ENCODE results near the gene ECM2.

The ECM2 gene

DNA sequence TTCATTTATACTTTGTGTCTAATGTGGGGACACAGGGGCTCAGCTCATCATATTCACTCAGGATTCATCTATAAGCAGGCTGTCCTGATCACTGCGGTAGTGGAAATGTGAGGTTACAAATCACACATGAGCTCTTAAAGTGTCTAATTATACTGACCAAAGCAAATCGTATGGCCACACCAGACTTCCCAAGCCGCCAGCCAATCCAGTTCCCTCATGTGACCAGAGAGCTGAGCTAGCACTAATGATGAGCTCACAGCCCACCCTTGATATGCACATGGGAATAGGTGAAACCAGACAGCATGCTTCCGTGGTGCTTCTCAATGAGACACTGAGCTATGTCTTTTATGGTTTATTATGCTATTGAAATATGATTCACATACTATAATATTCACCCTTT lies 17.6 kb downstream of the ECM2 start:
- H3K36me3 Mint-ChIP-seq (ENCODE audit: low read depth) = no peaks in the 10 kb centered on the region
- H3K4me1 Mint-ChIP-seq (ENCODE audit: low read depth) = no peaks in the 10 kb centered on the region
- H3K9me3 Mint-ChIP-seq = no peaks in the 10 kb centered on the region
- no peak overlapping the region for H3K4me3 Mint-ChIP-seq
- H3K27me3 Mint-ChIP-seq (ENCODE audit: low read depth) = no peaks in the 10 kb centered on the region
- H3K27ac Mint-ChIP-seq = no peak overlapping the region
- no peak for DNase-seq (ENCODE audit: low spot score)

DNA sequence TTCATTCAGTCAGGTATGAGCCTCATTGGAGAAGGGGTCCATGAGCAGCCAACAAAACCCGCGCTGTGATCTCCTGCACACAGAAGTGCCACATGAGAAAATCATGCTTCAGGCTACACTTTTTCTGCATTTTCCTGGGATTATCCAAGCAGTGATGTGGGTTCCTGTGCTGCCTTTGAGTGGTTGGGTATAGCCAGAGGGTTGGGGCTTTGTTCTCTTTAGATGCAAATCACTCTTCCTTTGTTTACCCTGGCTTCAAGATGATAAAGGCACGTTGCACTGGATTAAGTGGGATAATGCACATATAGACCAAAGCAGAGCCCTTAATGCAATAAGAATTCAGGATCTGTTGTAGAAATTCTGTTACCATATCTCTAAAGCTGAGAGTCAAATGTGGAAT lies 18.7 kb downstream of the ECM2 start:
- H3K4me3 Mint-ChIP-seq = no peak overlapping the region
- H3K9me3 Mint-ChIP-seq = no peaks in the 10 kb centered on the region
- H3K27me3 Mint-ChIP-seq (ENCODE audit: low read depth) = no peaks in the 10 kb centered on the region
- no peak overlapping the region for H3K27ac Mint-ChIP-seq
- DNase-seq (ENCODE audit: low spot score) = no peak
- H3K36me3 Mint-ChIP-seq (ENCODE audit: low read depth) = no peaks in the 10 kb centered on the region
- H3K4me1 Mint-ChIP-seq (ENCODE audit: low read depth) = no peaks in the 10 kb centered on the region

DNA sequence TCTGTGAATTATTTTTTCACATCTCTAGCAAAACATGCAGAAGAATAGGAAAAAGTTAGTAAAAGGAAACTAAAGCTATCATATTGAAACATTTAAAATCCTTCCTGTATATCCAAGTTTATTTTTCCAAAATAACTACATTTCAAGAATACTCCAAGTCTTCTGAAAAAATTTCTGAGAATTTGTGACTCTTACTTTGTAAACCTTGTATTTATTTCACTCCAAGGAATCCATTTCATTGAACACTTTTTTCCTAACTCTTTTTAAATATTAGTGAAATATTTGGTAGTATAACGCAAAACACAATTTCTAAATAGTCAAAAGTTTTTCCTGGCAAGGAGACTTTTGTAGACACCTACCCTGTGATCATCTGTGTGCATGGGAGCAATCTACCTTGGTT lies 19.3 kb downstream of the ECM2 start:
- Mint-ChIP-seq H3K27ac (no peak overlapping the region), H3K36me3 (ENCODE audit: low read depth) (no peaks in the 10 kb centered on the region), H3K4me1 (ENCODE audit: low read depth) (no peaks in the 10 kb centered on the region), H3K4me3 (no peak overlapping the region), H3K9me3 (no peaks in the 10 kb centered on the region), H3K27me3 (ENCODE audit: low read depth) (no peaks in the 10 kb centered on the region)
- no peak for DNase-seq (ENCODE audit: low spot score)

DNA sequence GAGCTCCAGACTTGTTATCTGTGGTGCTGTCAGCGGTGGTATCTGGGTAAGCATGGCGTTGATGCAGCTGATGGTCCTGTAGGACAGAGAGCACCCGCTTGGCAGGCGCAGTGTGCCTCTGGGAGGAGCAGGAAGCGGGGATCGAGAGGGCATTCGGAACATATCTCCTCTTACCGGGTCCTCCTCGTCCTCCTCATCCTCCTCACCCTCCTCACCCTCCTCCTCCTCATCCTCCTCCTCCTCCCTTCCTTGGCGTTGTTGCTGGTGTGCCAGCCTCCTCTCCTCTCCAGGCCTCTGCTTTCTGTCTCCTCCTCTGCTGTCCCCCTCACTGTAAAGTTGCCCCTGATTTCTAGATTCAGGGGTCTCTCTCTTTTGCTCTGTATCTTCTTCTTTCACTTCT lies 21.2 kb downstream of the ECM2 start:
- no peaks in the 10 kb centered on the region for H3K4me1 Mint-ChIP-seq (ENCODE audit: low read depth)
- H3K4me3 Mint-ChIP-seq = no peak overlapping the region
- no peaks in the 10 kb centered on the region for H3K36me3 Mint-ChIP-seq (ENCODE audit: low read depth)
- no peak for DNase-seq (ENCODE audit: low spot score)
- H3K27me3 Mint-ChIP-seq (ENCODE audit: low read depth) = no peaks in the 10 kb centered on the region
- no peak overlapping the region for H3K27ac Mint-ChIP-seq
- no peaks in the 10 kb centered on the region for H3K9me3 Mint-ChIP-seq

DNA sequence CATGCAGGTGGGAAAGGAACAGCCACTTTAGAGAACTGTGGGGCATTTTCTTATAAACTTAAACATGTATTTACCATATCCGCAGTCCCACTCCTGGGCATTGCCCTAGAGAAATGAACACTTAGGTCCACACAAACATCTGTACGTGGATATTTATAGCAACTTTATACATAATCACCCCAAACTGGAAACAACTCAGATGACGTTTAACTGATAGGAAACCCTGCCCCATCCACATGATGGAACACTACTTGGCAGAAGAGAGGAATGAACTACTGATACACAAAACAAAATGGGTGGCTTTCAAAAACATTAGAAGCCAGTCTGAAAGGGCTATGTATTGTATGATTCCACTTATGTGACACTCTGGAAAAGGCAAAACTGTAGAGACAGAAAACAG lies 22.4 kb downstream of the ECM2 start:
- H3K27ac Mint-ChIP-seq = no peak overlapping the region
- H3K9me3 Mint-ChIP-seq = no peaks in the 10 kb centered on the region
- no peaks in the 10 kb centered on the region for H3K27me3 Mint-ChIP-seq (ENCODE audit: low read depth)
- no peak for DNase-seq (ENCODE audit: low spot score)
- H3K4me3 Mint-ChIP-seq = no peak overlapping the region
- H3K4me1 Mint-ChIP-seq (ENCODE audit: low read depth) = no peaks in the 10 kb centered on the region
- no peaks in the 10 kb centered on the region for H3K36me3 Mint-ChIP-seq (ENCODE audit: low read depth)

DNA sequence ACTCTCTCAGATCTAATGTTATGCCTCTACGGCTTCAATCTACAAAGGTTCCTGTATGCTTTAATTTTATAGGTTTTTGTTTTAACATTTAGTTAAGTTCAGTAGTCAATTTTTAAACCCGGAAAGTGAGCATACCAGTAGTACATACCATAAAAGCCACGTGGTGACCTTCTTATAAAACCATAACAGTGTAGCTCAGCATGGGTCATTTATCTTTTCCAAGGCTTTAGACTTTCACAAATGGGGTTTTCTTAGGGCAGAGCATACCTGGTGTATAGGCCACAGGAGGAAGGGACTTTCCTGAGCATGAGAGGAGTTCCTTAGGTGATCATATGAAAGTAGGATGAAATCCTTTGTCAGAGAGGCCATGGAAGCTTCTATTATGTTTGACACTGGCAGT lies 23.2 kb downstream of the ECM2 start:
- Mint-ChIP-seq H3K27ac (no peak overlapping the region), H3K36me3 (ENCODE audit: low read depth) (no peaks in the 10 kb centered on the region), H3K9me3 (no peaks in the 10 kb centered on the region), H3K27me3 (ENCODE audit: low read depth) (no peaks in the 10 kb centered on the region), H3K4me1 (ENCODE audit: low read depth) (no peaks in the 10 kb centered on the region), H3K4me3 (no peak overlapping the region)
- no peak for DNase-seq (ENCODE audit: low spot score)

DNA sequence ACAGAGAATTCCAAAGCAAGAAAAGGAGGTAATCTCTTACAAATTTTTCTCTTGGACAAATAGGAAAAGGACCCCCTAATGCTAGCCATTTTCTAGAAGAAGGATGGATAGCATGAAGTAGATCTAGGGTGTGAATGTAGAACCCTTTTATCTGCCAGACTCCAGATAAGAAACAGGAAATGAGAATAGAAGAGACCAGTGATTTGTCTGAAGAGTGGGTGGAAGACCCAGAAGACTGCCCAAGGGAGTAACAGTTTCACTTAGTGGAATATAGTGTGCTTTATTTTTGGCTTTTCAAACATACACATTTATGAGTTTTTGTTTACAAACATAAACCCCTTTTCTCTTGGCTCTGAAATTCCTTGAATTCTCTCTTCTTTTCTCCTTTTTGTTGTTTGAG lies 25.0 kb downstream of the ECM2 start:
- Mint-ChIP-seq H3K9me3 (no peaks in the 10 kb centered on the region), H3K4me1 (ENCODE audit: low read depth) (peaks cover 3% of the 10 kb centered on the region), H3K27ac (no peak overlapping the region), H3K27me3 (ENCODE audit: low read depth) (no peaks in the 10 kb centered on the region), H3K4me3 (no peak overlapping the region), H3K36me3 (ENCODE audit: low read depth) (no peaks in the 10 kb centered on the region)
- no peak for DNase-seq (ENCODE audit: low spot score)

DNA sequence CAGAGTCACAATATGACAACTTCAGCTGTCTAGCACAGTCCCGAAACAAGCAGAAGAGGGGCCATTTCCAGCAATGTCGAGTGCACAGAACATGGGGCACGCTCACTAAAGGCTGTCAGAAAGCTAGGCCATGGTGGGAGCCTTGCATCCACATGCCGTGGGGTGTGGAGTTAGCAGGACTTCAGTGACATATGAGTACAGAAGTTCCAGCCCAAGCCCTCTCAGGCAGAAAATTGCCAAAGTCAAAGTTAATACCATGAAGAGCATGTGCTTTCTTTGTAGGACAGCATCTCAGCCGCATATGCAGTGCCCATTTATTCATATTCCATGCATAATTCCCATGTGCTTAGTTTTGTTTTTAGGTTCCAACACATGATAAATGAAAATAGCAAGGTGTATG lies 26.7 kb downstream of the ECM2 start:
- Mint-ChIP-seq H3K27me3 (ENCODE audit: low read depth) (no peaks in the 10 kb centered on the region), H3K4me3 (no peak overlapping the region), H3K27ac (no peak overlapping the region), H3K4me1 (ENCODE audit: low read depth) (peaks cover 3% of the 10 kb centered on the region), H3K36me3 (ENCODE audit: low read depth) (no peaks in the 10 kb centered on the region), H3K9me3 (no peaks in the 10 kb centered on the region)
- DNase-seq (ENCODE audit: low spot score) = no peak

DNA sequence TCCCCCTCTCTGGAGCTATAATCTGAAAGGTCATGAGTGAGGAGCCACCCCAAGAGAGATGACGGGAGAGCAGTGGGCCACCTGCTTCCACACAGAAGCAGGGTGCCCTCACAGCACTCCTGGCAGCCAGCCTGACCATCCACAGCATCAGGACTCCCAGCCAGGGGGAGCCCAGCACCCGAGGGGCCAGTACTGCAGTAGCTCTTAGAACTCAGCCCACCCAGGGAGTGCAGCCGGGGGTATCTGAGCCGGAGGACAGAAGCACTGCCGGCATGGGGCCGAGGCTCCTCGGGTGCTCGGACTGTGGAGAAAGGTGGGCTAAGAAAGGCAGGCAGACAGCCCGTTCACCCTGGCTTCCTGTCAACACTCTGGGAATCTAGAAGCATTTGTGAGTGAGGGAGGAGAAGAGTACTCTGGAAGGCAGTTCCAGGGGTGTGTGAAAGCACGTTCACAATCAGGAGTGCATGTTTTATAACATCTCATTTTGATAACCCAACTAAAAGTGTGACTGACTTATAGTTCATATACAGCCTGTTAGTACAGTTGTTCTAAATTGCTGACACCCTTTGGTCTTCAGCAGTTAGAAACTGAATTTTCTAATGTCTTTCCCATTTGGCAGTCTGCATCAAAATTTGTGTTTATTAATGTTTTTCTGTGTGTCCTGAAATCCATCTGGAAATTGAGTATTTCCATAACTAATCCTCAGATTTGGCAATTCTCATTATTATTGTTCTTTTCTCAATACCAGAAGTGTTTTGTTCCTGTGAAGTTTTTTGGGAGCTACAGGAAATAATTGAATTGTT lies 27.6 kb downstream of the ECM2 start:
- no peaks in the 10 kb centered on the region for H3K36me3 Mint-ChIP-seq (ENCODE audit: low read depth)
- no peak for DNase-seq (ENCODE audit: low spot score)
- H3K27ac Mint-ChIP-seq = no peak overlapping the region
- H3K4me3 Mint-ChIP-seq = no peak overlapping the region
- H3K4me1 Mint-ChIP-seq (ENCODE audit: low read depth) = peaks cover 3% of the 10 kb centered on the region
- no peaks in the 10 kb centered on the region for H3K27me3 Mint-ChIP-seq (ENCODE audit: low read depth)
- H3K9me3 Mint-ChIP-seq = no peaks in the 10 kb centered on the region

DNA sequence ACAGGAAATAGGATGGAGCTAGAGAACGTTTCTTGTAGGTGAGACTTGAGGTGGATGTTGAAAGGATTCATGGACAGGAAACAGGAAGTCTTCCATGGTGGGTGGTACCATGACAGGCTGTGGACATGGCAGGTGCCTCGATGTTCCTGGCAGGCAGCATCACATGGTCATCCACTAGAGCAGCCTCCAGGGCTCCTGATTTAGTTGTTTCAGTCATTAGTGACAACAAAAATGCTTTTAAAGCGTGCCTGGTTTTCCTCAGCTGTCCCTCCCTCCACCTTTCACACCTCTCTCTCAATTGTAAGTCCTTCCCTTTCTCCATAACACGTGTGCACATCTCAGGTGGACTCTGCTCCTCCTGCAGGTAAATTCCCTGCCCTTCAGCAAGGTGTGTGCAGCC lies 28.3 kb downstream of the ECM2 start:
- no peak overlapping the region for H3K4me3 Mint-ChIP-seq
- DNase-seq (ENCODE audit: low spot score) = no peak
- no peaks in the 10 kb centered on the region for H3K9me3 Mint-ChIP-seq
- H3K36me3 Mint-ChIP-seq (ENCODE audit: low read depth) = no peaks in the 10 kb centered on the region
- H3K4me1 Mint-ChIP-seq (ENCODE audit: low read depth) = peaks cover 3% of the 10 kb centered on the region
- no peaks in the 10 kb centered on the region for H3K27me3 Mint-ChIP-seq (ENCODE audit: low read depth)
- no peak overlapping the region for H3K27ac Mint-ChIP-seq

DNA sequence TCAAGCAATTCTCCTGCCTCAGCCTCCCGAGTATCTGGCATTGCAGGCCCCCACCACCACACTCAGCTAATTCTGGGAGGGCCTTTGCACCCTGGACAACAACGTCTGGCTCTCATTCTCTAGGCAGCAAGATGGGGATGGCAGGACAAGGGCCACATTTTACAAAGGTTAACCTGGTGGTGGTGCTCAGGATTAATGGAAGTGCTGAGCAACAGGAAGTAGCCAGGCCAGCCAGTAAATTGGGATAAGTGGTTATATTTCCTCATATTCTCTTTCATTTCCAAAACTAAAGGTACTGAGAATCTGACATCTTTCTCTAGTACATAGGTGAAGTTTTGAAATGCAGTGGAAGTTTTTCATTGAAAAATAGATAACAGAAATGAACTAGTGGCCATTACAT lies 28.8 kb downstream of the ECM2 start:
- no peak for DNase-seq (ENCODE audit: low spot score)
- H3K9me3 Mint-ChIP-seq = no peaks in the 10 kb centered on the region
- H3K27ac Mint-ChIP-seq = no peak overlapping the region
- no peaks in the 10 kb centered on the region for H3K36me3 Mint-ChIP-seq (ENCODE audit: low read depth)
- H3K4me3 Mint-ChIP-seq = no peak overlapping the region
- H3K4me1 Mint-ChIP-seq (ENCODE audit: low read depth) = peaks cover 3% of the 10 kb centered on the region
- no peaks in the 10 kb centered on the region for H3K27me3 Mint-ChIP-seq (ENCODE audit: low read depth)

DNA sequence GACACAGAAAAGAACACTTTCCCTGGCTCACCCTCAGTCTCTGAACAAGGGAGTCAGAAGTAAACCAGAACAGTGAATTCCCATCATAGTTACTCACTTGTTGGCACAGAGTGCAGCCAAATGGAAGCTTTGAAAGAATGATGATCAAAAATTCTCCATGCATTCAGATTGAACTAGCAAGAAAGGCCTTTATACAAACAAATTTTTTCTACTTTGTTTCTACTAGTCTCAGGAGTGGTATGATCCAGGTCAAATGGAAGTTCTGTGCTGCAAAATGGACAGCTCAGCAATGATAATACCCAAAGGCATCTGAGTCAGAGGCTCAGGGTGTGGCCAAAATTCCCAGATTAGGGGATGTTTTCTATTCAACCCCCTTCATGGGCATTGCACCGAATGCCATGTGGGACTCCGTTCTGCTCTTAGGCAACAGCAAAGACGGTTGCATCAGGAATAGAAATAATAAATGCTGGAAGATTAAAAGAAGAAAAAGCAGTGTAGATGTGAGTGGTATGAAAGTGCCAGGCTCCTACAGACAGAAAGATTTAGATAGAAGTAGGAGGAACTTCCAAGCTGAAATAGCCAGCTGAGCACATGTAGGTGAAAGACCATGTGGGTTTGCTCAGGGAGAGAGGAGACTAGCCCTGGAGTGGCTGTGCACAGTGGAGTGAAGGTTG lies 29.5 kb downstream of the ECM2 start:
- Mint-ChIP-seq H3K27me3 (ENCODE audit: low read depth) (no peaks in the 10 kb centered on the region), H3K4me3 (no peak overlapping the region), H3K27ac (no peak overlapping the region), H3K9me3 (no peaks in the 10 kb centered on the region), H3K4me1 (ENCODE audit: low read depth) (peaks cover 3% of the 10 kb centered on the region), H3K36me3 (ENCODE audit: low read depth) (no peaks in the 10 kb centered on the region)
- DNase-seq (ENCODE audit: low spot score) = no peak

DNA sequence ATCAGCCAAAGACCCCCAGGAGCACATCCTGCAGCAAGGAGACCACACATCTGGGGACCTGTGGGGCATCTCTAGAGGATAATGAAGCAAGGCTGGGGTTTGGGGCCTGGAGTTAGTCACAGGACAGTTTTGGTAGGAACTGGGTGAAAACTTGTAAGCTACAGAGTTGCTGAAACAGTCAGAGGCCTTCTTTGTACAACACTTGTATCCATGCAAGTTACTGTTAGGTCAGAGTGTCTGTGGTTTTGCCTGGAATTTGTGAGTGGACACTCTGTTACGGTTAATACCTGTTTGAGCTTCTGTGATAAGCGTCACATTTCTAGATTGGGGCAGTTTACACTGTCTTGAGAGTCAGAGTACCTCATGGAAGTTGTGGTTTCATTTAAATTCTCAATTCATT lies 30.9 kb downstream of the ECM2 start:
- H3K4me3 Mint-ChIP-seq = no peak overlapping the region
- no peaks in the 10 kb centered on the region for H3K9me3 Mint-ChIP-seq
- no peak overlapping the region for H3K27ac Mint-ChIP-seq
- H3K27me3 Mint-ChIP-seq (ENCODE audit: low read depth) = no peaks in the 10 kb centered on the region
- peaks cover 3% of the 10 kb centered on the region for H3K4me1 Mint-ChIP-seq (ENCODE audit: low read depth)
- no peak for DNase-seq (ENCODE audit: low spot score)
- no peaks in the 10 kb centered on the region for H3K36me3 Mint-ChIP-seq (ENCODE audit: low read depth)

DNA sequence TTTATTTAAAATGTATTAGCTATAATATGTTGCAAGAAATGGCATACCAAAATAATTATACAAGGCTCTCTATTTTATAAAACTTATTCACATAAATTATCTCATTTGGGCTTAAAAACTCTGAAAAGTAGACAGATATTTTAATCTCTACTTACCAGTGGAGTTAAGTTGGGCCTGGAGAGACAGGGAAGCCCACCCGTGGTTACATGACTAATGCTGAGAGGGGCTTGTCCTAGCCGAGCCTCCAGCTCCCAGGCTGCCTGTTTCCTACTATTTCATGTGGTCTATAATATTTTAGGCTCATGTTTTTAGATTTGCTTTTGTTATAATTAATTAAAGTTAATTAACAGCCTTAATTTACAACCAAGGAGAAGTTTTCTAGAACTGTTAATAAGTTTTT lies 32.6 kb downstream of the ECM2 start:
- peaks cover 3% of the 10 kb centered on the region for H3K4me1 Mint-ChIP-seq (ENCODE audit: low read depth)
- H3K27me3 Mint-ChIP-seq (ENCODE audit: low read depth) = no peaks in the 10 kb centered on the region
- no peaks in the 10 kb centered on the region for H3K9me3 Mint-ChIP-seq
- DNase-seq (ENCODE audit: low spot score) = no peak
- H3K27ac Mint-ChIP-seq = no peak overlapping the region
- no peaks in the 10 kb centered on the region for H3K36me3 Mint-ChIP-seq (ENCODE audit: low read depth)
- no peak overlapping the region for H3K4me3 Mint-ChIP-seq

Measured in T-helper 2 cell treated with Interferon-gamma antibody and Interleukin-4, amounts not matched to agents 5 μg/mL and 100 μg/mL, for 36 hours (primary cell).